ENCODE results near the gene FMN2.
A peak's percentile ranks its signal among the peaks of the same experiment; 100 is the strongest.
"Not testable (repeated sequence)": the region's sequence is repeated elsewhere in the genome, so short reads cannot be mapped to it uniquely, and the experiment has no call there.

Gene FMN2

DNA sequence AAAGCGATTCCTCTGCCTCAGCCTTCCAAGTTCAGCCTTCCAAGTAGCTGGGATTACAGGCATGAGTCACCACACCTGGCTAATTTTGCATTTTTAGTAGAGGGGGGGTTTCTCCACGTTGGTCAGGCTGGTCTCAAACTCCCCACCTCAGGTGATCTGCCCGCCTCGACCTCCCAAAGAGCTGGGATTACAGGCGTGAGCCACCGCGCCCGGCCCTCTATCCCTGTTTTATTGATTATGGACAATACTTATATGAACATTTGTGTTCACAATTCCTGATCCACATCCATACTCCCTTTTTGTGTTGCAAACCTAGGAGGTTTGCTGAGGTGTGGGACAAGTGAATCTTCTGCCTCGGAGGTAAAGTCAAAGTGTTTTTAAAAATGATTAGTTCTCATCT, 275.0 kb downstream of the FMN2 start:
- DNase-seq = no peak
- ATAC-seq = no peak

DNA sequence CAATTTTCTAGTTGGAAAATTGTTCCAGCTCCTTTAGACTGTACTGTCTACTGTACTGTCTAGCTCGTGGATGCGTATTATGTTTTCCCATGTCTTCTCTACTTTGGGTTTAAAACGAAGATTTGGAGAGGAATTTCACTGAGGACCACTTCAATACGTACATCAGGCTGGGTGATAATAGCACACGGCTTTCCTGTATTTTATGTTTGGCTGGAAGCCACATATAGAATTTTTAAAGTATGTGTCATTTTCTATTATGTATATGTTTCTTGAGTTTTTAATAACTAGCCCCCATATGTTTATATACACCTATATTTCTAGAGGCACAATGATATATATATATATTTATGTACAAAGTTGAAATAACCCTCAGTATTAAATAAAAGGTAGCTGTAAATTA, 293.9 kb downstream of the FMN2 start:
- ATAC-seq (no peak), DNase-seq (no peak)

DNA sequence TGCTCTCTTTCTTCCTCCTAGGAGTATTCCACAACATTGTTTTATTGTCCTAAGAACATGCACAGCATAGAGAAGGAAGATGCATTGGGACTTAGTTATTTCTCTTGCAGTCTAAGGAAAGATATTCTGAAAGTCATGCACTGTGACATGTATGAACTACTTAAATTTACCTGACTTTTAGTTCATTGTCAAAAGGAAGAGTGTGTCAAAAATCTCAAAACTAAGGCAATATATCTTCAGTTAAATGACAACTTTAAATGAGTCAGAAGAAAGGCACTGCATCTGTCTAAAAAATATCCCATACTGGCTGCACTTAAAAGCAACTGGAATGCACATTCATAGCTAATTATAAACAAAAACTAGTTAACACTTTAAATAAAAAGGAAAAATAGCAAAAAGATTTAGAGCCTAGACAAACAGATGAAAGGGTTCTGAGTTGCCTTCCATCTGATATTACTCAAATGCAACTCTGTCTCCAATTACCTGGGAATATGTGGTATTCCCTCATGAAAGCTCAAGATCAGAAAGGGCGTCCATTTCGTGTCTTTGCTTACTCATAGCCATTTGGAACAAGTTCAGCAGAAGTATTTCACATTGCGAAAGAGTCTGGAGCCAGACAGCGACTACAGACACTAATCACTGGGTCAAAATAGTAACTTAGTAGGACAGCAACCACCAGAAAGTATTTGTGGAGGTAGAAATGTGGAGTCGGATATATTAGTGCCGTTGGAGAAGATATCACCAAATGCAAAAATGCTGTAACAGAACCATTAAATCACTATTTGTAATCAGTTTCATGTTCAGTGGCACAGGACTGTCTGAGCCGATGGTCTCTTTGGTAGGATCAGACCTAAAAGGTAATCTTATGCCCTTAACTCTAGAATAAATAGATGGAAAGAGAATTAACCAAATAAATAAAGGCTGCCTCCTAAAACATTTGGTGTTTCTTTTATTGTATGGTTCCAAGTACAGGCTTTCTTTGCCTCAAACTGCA, 294.6 kb downstream of the FMN2 start:
- no peak for ATAC-seq
- DNase-seq = no peak

DNA sequence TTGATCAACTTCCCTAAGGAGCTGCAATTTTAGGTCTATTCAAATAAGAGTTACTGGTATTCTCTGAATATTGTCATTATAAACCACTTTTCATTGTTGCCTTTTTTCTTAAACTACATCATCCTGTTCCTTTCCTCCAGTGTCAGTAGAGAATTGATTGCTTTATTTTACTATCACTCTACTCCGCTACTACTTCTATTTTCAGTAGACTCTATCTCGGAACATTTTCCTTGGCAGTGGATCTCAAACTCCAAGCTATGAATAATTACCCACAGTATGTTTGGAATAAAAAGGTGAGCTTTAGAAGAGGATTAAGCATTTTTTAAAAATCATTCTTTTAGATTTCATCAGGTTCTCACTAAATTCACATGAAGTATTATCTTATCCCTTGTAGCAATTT, 295.4 kb downstream of the FMN2 start:
- ATAC-seq = no peak

DNA sequence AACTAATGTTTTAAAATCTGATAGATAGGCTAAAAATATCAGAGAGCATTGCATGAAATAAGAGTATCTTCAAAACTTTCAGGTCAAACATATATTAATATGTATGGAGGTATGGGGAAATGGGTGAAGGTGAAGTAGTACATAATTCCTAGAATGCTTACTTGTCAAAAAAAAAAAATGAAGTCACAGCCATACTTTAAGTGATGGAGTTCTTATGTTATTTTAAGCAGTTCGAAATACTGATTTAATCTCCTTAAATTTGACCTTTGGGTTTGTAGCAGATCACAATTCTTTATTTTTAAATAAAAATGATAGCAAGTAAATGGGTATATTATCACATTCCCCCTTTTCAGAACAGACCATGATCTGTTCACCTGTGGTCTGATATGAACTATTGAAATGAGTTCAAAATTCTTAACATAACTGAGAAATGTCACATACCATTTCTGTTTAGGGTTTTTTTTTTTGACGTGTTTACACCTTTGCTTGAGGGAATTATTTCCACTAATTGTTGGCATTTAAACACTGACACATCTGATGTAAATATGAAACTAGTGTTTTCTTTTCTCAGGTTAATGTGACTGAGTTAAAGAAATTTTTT, 300.1 kb downstream of the FMN2 start:
- DNase-seq (no peak), ATAC-seq (no peak)

More for the DNA sequence above, 295.4 kb downstream of the FMN2 start:
- DNase-seq = no peak

DNA sequence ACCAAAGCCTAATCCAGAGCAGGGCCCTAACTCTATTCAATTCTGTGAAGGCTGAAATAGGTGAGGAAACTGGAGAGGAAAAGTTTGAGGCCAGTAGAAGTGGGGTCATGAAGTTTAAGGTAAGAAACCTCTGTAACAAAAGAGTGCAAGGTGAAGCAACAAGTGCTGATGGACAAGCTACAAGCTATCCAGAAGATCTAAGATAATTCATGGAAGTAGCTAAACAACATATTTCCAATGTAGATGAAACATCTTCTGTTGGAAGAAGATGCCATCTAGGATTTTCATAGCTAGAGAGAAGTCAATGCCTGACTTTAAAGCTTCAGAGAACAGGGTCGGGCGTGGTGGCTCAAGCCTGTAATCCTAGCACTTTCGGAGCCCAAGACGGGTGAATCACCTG, 302.7 kb downstream of the FMN2 start:
- DNase-seq (no peak), ATAC-seq (no peak)

DNA sequence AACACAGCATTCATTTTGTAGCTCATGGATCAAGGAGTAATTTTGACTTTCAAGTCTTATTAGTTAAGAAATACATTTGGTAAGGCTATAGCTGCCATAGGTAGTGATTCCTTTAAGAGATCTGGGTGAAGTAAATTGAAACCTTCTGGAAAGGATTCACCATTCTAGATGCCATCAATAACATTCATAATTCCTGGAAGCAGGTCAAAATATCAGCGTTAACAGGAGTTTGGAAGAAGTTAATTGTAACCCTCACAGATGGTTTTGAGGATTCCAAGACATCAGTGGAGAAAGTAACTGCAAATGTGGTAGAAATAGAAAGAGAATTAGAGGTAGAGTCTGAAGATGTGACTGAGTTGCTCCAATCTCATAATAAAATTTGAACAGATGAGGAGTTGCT, 303.7 kb downstream of the FMN2 start:
- ATAC-seq = no peak
- no peak for DNase-seq

DNA sequence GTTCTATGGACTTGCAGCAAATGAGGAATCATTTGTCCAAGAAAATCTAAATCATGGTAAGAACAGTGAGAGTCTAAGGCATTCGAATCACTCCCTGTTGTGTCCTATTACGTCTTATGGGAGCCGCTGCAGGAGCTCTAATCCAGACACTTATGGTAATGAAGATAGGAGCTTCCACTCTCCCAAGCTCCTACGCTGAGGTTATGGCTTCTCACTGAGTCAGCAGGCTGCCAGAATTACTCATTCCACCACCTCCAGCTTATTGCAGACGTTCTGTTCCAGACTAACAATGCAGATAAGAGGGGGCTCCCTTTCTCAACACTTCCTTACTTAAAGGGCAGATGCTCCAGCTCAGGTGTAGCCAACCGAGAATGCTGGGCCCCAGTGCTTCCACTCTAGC, 307.7 kb downstream of the FMN2 start:
- ATAC-seq (peak; percentile 19), DNase-seq (no peak)

DNA sequence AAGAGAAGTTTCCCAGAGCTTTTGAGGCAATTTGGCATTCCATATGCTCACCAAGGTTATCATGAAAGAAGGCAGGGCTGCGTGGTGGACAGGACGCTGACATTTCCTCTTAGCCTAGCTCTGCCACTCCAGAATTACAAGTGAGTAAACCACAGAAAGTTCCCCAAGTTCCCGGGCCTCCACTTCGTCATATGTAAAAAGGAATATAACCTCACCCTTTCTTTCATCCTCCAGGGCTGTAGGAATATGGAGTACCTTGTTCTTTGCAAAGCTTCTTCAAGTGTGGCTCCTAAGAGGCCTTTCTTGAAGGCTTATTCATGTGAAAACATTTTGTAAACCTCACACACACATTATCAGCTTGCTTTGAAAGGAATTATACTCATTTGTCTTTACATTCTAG, 310.0 kb downstream of the FMN2 start:
- DNase-seq (no peak), ATAC-seq (no peak)

DNA sequence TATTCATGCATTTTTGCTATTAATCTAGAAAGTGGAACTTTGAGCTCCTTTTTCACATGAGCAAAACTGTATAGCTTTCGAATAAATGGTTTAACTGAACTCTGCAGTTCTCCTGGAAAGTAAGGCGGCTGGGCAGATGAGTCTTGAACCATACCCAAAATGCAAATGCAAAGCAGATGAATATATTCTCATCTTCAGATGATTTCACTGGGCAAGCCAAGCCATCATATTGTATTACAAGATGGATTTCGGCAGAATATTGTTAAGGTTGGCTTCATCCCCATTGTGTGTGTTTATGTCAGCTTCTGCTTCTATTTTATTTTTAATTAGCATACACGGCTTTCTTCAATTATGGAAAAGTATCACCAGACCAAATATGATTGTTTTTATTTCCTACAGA, 310.6 kb downstream of the FMN2 start:
- DNase-seq (no peak), ATAC-seq (no peak)

DNA sequence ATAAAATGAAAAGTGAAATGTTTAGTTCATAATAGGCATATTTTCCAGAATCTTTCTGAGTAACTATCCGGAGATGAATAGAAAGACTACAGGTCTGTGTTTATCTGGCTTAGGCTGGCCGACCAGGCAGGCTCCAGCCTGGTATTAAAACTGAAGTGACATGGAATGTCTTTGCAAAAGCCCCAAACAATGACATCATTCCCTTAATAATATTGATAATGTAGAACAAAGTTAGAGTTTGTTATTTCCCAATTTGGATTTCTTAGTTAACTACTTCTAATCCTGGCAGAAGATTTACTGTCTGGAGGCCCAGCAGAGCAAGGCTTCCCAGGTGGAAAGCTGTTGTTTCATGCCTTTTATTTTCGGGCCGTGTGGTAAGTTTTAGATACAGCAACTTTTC, 312.6 kb downstream of the FMN2 start:
- ATAC-seq = no peak
- no peak for DNase-seq

DNA sequence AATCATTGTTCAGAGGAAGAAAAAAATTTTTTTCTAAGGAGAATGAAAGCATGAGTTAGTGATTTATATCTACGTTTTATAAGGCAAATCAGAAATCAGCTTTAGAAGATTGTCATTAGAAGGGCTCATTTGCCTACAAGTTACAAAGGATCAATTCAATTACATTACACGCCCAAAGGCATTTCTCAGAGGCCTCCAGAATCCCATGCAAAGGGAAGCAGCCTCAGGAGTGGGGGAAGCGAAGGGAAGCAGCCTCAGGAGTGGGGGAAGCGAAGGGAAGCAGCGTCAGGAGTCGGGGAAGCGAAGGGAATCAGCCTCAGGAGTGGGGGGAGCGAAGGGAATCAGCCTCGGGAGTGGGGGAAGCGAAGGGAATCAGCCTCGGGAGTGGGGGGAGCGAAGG, 314.1 kb downstream of the FMN2 start:
- ATAC-seq = no peak

DNA sequence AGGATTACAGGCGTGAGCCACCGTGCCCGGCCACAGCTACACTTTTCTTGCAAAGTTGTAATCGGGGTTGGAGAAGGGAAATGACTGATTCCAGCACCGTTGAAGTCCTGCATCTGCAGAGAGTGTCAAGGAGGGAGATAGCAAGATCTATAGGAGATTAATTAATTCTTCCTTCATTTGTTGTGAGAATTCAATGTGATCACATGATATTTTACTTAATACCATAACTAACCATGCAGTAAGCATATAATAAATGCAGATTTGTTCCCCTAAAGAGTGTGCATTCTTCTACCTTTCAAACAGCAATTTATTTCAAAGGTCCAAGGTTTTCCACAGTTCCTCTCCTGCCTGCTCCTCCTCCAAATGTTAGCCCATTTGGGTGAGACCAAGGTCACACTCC, 315.7 kb downstream of the FMN2 start:
- ATAC-seq = no peak
- no peak for DNase-seq

More for the DNA sequence above, 314.1 kb downstream of the FMN2 start:
- DNase-seq = no peak

DNA sequence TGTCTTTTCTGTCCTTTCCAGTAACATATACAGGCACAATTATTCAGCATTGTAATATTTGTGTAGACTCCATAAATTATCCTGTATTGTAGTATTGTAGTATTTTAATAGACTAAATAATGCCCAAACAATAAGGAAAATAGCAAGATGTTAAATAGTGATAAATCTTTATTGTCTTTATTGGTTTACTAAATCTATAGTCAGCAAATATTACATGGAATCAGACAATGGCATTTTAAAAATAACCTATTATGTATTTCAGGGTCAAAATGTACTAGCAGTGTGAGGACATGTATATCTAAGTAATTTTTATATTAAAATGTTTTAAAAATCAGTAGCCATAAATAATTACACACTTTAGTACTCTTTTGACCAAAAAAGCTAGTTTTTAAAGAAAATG, 317.9 kb downstream of the FMN2 start:
- no peak for ATAC-seq
- no peak for DNase-seq

DNA sequence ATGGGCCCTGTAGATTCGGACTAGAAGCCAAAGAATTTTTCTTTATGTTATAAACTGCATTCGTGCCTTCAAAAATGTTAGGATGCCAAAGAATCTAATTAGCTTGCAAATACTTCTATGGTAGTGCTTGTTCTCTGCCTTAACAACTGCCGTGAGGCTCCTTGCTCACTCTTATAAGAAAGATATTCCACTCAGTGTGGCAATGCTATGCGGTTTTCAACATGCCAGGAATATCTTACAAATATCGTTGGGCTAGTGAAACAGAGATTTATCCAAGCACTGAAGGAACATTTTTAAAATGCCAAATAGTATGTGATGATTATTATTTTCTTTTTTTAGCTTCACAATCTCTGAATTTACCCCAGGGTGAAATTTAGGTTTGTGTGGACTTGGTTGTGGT, 322.0 kb downstream of the FMN2 start:
- DNase-seq = no peak
- no peak for ATAC-seq

DNA sequence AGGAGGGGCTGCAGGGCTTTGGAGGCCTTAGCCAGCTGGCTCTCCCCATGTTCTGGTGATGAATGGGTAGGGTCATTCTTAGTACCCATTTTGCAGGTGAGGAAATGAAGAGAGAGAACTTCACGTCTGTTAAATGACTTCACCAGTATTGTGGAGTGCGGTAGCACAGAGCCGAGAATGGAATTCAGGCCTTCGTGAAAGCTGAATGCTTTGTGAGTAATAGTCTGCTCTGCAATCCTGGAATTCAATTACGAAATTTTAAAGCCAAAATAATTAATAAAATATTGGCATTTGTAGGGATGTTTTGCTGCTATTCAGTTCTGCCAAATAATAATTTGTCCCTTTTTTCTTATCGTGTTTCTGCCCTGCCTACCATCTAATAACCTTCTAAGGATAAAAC, 322.6 kb downstream of the FMN2 start:
- no peak for DNase-seq
- no peak for ATAC-seq

DNA sequence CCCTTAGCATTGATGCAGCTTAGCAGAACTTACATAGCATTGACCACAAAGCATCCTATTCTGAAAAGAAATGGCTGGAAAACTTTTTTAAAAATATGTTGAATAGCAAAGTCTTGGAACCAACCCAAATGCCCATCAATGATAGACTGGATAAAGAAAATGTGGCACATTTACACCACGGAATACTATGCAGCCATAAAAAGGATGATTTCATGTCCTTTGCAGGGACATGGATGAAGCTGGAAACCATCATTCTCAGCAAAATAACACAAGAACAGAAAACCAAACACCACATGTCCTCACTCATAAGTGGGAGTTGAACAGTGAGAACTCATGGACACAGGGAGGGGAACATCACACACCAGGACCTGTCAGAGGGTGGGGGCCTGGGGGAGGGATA, 323.3 kb downstream of the FMN2 start:
- not testable (repeated sequence) for ATAC-seq, DNase-seq

DNA sequence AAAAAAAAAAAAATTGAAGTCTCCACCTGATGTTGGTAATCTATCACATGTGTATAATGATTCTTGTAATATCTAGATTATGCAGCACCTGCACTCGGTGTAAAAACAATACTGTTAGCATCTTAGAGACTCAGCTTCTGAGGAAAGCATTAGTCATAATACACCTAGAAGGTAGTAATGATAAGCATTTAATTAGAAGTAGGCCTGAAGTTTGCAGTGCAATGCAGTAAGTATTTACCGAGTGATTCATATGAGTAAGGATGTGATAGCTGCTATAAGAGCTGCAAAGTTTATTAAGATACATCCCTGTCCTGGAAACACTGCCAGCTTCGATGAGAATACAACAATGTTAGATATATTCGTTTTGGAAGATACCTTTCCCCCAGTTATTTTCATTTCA, 323.8 kb downstream of the FMN2 start:
- no peak for ATAC-seq
- no peak for DNase-seq

DNA sequence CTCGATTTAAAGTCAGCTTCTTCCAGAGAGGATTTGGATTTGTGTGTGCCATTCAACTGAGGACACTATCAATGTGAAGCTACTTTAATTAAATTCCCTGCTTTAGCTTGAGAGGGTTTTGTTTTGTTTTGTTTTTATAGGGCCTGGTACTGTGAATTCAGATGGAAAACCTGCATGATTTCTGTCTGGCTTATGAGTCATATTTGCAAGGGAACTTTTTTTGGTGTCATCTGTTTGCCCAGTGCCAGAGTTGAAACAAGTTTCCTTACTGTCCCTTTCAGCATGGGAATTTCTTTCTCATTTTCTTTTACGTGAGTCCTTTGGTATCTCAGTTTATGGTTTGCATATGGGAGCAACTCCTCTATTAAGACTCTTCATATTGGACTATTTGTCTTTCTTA, 325.6 kb downstream of the FMN2 start:
- no peak for DNase-seq
- ATAC-seq = no peak

DNA sequence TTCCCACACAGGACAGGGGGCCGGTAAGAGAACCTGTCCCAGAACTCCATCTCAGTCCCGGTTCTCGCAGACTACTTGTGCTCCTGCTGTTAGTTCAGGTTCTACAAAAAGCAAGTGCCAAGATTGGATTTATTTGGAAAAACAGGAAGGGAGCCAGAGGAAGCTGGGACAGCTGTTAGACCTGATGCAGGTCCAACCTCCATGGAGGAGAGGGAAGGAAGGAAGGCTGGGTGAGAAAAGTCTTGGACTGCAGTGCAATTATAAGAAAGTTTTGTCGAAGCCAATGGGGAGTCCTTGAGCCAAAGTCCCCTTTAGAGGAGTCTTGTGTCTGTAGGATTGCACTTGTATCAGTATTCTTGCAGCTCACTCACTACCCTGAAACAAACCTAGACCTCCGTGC, 329.1 kb downstream of the FMN2 start:
- no peak for DNase-seq
- no peak for ATAC-seq

DNA sequence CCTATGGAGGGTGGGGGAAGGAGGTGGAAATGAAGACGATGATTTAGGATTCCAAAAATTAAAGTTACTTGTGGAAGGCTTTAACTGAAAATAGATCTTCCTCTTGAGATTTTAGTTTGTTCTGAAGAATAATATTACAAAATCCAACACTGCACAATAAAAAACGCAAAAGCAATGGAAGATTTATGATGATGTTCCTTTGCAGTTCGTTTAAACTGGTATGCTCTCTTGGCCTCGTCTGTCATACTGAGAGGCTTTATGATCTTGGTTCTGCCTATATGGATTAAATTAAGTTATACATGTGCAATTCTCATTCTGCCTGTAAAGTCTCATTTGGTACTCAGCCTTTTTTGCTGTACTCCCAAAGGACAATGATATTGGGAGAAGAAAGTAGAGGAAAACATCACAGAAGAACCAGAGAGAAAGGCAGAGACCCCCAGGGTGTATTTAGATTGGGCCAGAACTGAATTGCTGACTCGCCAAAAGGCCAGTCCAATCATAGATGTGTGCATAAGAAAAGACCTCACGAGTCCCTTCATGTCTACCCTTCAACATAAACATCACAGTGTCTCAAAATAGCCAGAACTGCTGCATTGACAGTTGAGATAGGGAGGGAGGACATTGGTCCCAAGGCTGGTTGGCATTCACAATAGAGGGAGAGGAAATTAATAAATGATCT, 331.7 kb downstream of the FMN2 start:
- ATAC-seq (no peak), DNase-seq (no peak)

DNA sequence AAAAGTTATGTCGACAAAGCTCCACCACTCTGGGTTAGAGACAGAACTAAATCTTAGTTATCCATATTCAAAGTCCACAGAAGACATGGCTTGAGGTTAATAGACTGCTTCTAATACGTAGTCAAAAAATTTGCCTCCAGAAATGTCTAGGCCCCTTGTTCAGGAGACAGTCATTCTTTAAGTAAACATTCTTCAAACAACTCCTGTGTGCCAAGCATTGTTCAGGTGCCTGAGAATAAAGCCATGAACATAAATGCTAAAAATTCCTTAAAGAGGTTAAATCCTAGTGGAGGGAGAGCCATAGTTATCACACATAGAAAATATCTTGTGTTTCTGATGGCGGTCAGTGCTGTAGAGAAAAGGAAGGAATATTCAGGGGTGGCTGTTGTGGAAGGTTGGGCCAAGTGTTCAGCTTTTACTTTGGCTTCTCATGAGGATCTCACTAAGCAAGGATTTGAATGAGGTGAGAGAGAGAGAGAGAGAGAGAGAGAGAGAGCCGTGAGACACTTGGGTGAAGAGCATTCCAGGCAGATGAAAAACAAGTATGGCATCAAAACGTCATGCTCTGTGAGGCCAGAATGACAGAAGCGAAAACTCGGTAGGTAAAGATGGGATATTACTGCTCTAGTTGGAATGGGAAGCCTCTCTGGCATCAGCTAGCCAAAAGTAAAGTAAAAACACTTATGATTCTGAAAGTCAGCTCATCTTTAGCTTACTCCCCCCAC, 333.2 kb downstream of the FMN2 start:
- DNase-seq (no peak), ATAC-seq (no peak)

DNA sequence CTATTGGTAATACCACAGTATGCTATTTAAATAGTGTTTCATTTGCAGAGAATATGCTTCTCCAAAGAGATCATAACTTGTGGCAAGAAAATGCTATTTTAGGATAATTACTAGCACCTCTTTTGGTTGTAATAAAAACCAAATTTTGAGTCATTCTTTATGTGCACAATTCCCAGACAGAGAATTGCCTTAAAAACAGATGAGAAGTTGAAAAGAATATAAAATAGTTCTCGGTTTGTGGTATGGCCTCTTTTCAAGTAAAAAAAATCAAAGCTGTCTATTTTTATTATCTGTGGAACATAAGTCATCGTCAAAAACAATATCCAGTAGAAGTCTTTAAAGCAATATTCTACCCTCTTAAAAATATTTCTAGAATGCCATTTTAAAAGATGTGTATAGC, 334.4 kb downstream of the FMN2 start:
- DNase-seq (no peak), ATAC-seq (no peak)

Data from stimulated activated naive CD8-positive, alpha-beta T cell treated with anti-CD3 and anti-CD28 coated beads, Interleukin-15, Interleukin-2, amounts not matched to agents 100 U/mL and 50 U/mL, for 24 hours (primary cell).